Vagina (tissue), 2 donors: Measurements from ENCODE around the gene ABCC1.

Source experiments
- POLR2A ChIP-seq, 2 donors: fragments of 450-650 bp; IDR thresholded peaks; one replicate each; pipeline ENCODE4 v1.6.1; 2017; ENCODE audit warnings: antibody characterized with exemption in 2 of 2, mild to moderate bottlenecking in 2 of 2, moderate library complexity in 2 of 2
- POLR2AphosphoS5 ChIP-seq, 2 donors: sonication (generic); formaldehyde crosslinking; IDR thresholded peaks; one replicate each; pipeline ENCODE4 v1.9.0; 2017; ENCODE audit warnings: antibody characterized with exemption in 2 of 2, mild to moderate bottlenecking in 2 of 2, low read depth in 1 of 2; ENCODE audit not compliant: insufficient read depth in 1 of 2
- TF ChIP-seq, protein P1 (sequence below), 3 experiments: fragments of 450-650 bp in 2 of 3; fragments of 200-600 bp in 1 of 3; sonication (generic) in 1 of 3; IDR thresholded peaks; one replicate each; pipeline ENCODE4 v1.5.1; 2017 to 2019; ENCODE audit warnings: antibody characterized with exemption in 3 of 3, mild to moderate bottlenecking in 2 of 3, moderate library complexity in 2 of 3

DNA sequence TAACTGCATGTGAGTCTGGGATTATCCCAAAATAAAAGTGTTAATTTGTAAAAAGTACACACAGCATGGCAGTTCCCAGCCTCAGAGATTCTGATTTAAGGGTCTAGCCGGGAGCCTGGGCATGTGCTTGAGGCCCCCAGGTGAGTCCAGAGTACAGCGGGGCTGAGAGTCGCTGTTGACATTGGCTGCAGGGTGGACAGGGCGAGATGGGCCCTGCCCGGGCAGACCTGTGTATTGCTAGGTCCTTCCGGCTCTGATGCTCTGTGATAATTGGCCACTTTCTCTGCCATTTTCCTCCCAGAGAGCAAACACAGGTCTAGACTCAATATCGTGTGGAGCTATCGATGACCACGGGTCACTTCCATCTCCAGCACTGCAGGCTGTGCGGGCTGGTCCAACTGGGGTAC is 200.3 kb downstream of the ABCC1 start:
- TF ChIP-seq POLR2AphosphoS5 (IDR thresholded peaks at IDR 0.05; ENCODE audit: insufficient read depth in 1 of 2, low read depth in 1 of 2) (no peak), POLR2A (IDR thresholded peaks at IDR 0.05) (no peak)
- TF ChIP-seq, protein P1, sequence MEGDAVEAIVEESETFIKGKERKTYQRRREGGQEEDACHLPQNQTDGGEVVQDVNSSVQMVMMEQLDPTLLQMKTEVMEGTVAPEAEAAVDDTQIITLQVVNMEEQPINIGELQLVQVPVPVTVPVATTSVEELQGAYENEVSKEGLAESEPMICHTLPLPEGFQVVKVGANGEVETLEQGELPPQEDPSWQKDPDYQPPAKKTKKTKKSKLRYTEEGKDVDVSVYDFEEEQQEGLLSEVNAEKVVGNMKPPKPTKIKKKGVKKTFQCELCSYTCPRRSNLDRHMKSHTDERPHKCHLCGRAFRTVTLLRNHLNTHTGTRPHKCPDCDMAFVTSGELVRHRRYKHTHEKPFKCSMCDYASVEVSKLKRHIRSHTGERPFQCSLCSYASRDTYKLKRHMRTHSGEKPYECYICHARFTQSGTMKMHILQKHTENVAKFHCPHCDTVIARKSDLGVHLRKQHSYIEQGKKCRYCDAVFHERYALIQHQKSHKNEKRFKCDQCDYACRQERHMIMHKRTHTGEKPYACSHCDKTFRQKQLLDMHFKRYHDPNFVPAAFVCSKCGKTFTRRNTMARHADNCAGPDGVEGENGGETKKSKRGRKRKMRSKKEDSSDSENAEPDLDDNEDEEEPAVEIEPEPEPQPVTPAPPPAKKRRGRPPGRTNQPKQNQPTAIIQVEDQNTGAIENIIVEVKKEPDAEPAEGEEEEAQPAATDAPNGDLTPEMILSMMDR (IDR thresholded peaks at IDR 0.05), result no peak
